Suppressor macrophage treated with lipopolysaccharide for 1 hour (primary cell): ENCODE measurements around the gene CHAC2.
A peak's percentile ranks its signal among the peaks of the same experiment; 100 is the strongest.
"Not testable (repeated sequence)": the region's sequence is repeated elsewhere in the genome, so short reads cannot be mapped to it uniquely, and the experiment has no call there.

Source experiments
- DNase-seq, 3 donors: peaks; one replicate each; pipeline ENCODE4 v3.0.0-alpha.2; 2020 to 2022

The CHAC2 gene

GRCh38 chr2:53767405-53768241, at the start of gene CHAC2:
TSS of gene CHAC2 (plus strand) at chr2:53767804. CDS start at chr2:53767887, 83 bp downstream.
- DNase-seq: peak; percentile 92 to 96 (median 93)

- DNase-seq: not testable (repeated sequence)
Observed at GRCh38 chr2:53720944-53721343, 46.7 kb upstream of the CHAC2 start.

DNA sequence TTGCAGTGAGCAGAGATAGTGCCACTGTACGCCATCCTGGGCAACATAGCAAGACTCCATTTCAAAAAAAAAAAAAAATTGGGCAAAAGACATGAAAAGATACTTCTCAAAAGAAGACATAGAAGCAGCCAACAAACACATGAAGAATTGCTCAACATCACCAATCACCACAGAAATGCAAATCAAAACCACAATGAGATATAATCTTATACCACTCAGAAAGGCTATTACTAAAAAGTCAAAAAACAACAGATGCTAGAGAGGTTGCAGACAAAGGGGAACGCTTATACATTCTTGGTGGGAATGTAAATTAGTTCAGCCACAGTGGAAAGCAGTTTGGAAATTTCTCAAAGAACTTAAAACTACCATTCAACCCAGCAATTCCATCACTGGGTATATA, 43.1 kb upstream of the CHAC2 start:
- no peak for DNase-seq

DNA sequence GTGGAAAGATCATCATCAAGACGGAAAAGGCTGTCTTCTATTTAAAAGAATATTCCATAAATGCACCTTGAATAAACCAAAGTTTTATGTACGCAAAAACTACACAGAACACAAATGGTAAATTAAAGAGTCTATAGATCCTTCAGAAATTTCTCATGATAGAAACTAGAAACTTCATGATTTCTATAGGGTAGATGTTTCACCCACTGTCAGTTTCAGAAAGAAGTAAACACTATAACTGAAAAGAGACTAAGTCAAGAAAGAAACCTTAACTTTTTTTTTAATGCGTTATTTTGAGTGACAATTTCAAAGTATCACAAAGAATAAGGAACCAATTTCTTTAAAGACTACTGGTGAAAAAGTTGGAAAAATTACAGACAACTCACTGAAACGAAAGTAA, 41.9 kb upstream of the CHAC2 start:
- DNase-seq: no peak

DNA sequence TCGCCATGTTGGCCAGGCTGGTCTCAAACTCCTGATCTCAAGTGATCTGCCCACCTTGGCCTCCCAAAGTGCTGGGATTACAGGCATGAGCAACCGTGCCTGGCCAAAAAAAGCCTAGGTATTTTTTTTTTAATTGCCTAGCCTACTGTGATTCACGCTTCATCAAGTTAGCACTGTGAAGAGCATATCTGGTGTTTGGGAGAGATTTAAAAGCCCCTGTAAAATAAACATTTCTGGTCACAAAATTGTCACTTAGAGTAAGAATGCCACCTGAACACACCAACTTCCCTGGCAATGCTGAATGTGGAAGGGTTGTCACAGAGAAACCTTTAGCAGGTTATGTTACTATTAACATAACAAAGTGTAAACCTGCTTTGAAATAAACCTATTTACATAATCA, 39.7 kb upstream of the CHAC2 start:
- no peak for DNase-seq

- DNase-seq: no peak
Observed at GRCh38 chr2:53729143-53729762, 38.4 kb upstream of the CHAC2 start.

- DNase-seq: no peak
Observed at GRCh38 chr2:53737091-53737490, 30.5 kb upstream of the CHAC2 start.

GRCh38 chr2:53739032-53739431, 28.6 kb upstream of the CHAC2 start:
- peak; percentile 1 to 37 (median 29) for DNase-seq

- peak; percentile 15 to 38 (median 22) for DNase-seq
Observed at GRCh38 chr2:53740170-53740569, 27.4 kb upstream of the CHAC2 start.

DNA sequence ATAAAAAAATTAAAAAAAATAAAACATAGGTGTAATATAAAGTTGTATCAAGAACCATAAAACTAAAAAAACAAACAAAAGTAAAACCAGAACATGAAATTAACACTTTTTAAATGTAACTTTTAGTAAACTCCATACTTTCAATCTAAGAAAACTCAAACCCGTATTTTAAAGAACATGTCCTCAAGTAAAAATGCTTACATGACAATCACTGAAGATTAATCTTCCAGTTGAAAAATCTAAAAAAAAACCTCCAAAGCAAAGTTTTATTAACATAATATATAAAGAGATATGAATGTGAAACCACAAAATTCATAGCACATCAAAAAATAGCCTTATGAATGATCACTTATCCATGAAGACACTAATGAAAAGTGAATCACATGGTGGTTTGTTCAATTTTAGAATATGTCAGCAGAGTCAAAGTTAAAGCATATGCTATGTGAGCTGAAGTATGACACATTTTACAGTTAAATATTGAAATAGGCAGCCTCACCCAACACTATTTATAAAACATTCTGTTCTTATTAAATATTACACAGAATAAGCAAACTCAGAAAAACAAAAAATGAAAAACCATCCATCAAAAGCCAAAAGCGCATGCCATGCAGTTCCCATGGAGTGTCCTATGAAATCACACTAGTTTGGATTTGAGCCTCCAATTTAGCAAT, 23.1 kb upstream of the CHAC2 start:
- DNase-seq: no peak

DNA sequence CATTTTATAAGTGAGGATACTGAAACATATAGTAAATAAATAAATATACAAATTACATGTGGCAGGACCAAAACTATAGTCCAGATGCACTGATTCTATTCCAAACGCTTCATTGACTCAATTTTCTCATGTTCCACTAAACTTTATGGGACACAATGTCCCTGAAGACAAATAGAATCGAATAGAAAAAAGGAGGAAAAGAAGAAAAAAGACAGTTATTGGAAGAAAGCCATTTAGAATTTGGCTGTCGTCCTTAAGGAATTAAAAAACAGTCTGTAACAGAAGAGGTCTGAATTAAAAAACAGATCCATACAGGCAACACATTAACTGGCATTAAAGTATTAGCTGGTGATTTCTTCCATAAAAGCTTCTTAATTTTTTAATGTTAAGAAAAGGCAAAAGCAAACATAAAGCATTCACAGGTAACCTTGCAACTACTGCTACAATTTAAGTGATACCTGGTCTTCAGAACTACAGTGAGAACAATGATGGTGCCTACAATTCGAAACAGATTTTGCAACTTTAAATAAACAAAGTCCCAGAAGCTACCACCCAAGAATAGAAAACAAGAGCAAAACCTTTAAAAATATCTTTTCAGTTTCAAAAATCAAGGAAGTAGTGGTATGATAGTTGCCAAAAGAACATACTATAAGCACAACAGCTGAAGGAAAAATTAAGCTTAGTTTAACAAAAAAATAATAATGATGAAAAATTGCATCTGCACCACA, 17.4 kb upstream of the CHAC2 start:
- no peak for DNase-seq

DNA sequence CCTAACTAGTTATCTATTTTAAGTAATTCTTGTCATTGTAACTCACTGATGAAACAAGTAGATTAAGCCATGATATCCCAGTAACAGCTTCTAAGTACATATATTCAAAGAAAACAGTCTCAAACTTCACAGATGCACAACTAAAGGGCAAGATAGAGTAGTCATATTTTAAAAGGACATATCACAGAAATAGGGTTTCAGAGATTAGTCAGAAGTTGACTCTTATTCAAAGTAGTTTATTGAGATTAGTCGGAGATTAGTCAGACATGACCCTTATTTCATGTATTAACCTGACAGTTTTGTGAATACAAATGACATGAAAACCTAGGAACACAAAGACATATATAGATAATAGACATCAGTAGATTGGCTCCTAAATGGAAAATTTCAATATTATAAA, 15.9 kb upstream of the CHAC2 start:
- DNase-seq: no peak

- no peak for DNase-seq
Observed at GRCh38 chr2:53752385-53752784, 15.2 kb upstream of the CHAC2 start.

DNA sequence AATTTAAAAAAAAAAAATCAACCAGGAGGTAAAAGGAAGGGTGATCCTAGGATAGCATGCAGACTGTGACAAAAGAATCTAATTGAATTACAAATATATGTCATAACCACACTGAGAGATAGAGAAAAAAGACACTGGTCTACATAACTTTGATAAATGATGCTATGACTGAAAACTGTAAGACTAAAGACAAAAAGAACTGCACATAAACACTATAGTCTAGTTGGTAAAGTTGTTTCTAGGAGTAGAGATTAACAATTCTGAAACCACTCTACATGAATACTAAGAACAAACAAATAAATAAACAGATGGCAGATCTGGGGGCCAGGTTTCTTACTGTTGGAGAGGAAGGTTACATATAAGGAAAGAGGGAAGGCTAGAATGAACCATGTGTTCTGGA, 14.6 kb upstream of the CHAC2 start:
- DNase-seq: no peak

GRCh38 chr2:53755121-53755520, 12.5 kb upstream of the CHAC2 start:
- DNase-seq: no peak

DNA sequence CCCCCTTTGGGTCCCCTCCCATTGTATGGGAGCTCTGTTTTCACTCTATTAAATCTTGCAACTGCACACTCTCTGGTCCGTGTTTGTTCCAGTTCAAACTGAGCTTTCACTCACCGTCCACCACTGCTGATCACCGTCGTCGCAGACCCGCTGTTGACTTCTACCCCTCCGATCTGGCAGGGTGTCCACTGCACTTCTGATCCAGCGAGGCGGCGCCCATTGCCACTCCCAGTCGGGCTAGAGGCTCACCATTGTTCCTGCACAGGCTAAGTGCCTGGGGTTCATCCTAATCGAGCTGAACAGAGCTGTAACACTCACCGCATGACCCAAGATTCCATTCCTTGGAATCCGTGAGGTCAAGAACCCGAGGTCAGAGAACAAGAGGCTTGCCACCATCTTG, 11.0 kb upstream of the CHAC2 start:
- DNase-seq: no peak

DNA sequence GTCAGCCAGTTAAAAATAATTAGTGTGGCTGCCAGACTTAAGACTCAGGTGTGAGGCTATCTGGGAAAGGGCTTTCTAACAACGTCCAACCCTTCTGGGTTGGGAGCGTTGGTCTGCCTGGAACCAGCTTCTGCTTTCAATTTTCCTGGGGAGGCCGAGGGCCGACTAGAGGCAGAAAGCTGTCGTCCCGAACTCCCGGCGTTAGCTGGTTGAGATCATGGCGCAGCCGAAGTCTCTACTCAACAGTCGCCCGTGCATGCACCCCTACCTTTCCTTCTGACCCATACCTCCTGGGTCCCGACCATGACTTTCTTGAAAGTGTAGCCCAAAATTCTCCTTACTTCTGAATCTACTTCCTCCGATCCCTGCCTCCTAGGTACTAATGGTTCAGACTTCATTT, 10.4 kb upstream of the CHAC2 start:
- not testable (repeated sequence) for DNase-seq

DNA sequence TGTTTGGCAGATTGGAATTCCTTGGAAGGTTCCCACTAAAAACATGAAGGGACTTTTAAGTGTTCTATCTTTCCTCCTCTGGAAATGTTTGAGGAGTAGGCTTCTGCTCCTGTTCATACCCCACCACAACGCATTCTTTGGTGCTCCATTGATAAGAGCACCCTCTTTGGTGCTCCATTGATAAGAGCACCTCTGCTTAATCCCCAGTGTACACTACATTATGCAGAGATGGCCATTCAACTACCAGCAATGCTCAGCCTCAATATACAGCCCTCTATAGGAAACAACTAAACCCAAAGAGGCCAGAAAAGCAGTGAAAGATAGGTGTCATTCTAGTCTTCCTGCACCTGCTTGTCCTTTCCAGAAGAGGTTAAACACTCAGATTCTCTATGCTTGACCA, 1.8 kb upstream of the CHAC2 start:
- DNase-seq: no peak

GRCh38 chr2:53768242-53768542, 588 bp downstream of the CHAC2 start:
- DNase-seq: peak; percentile 25 to 45 (median 32)

- no peak for DNase-seq
Observed at GRCh38 chr2:53769318-53769945, 1.8 kb downstream of the CHAC2 start.

DNA sequence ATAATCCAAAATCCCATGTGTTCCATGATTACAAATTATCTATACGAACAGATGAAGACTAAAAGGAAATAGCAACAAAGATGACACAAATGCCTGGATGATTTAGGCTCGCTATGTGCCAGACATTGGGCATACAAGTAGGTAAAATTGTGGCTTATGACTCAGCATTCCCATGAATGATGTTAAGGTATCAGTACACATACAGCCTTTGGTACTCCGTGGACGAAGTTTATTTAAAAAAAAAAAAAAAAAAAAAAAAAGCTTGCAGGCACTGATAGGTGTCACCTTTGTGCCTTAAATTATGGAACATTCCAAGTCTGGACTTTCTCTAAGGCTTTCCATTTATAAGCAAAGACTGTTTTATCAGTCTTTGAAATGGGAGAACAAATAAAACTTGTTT, 2.7 kb downstream of the CHAC2 start:
- no peak for DNase-seq

DNA sequence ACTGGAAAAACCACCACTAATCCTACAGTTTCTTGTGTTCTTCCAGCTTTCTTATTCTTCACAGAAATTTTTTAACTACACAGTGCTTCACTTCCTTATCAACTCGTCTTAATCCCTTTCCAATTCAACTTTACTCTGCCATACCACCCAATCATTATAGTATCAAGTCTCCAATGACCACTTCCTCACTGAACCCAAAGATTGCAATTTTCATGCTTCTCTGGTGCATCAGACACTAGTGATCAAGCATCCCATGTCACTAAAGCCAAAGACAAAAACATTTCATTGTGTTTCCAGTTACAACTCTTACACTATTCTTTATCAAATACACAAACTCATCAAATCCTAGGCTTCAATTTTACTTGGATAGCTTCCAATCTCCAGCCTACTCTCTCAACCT, 9.5 kb downstream of the CHAC2 start:
- DNase-seq: no peak
